NCI-H1417 (cell line): ENCODE measurements around the gene TNFAIP3.

Source experiments
- DNase-seq, 3 experiments: peaks; one replicate each; lab custom pipeline; 2025; lab: John Stamatoyannopoulos, UW

The TNFAIP3 gene

GRCh38 chr6:137923866-137924653, 57.0 kb downstream of the TNFAIP3 start:
- no peak for DNase-seq

GRCh38 chr6:137925141-137925698, 58.2 kb downstream of the TNFAIP3 start:
- DNase-seq = no peak

DNA sequence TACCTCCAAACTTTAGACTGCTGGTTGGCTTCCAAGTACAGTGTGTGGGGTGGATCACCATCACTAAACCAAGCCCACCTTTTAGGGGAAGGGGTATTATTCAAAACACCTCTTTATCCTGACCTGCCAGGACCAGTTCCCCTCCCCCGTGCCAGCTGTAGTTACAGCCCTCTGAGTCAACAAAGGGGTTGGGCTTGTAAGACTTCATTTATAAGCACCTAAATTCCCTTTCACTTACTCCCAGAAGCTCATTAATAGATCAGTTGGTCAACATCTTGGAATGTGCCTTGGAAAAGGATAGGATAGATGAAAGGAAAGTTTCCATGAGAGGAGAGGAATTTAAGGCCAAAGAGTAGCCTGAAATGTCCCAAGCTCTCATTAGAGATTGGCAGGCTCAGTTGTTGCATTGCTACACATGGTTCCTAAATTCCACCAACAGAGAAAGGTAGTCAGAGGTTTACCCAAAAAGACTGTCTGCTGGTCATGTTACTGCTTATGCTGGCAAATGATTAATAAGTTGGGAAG, 59.2 kb downstream of the TNFAIP3 start:
- peak in 2 of 3 experiments; percentile 7 to 37 for DNase-seq

GRCh38 chr6:137926985-137927384, 59.9 kb downstream of the TNFAIP3 start:
- no peak for DNase-seq

GRCh38 chr6:137927777-137928218, 60.7 kb downstream of the TNFAIP3 start:
- DNase-seq = no peak

DNA sequence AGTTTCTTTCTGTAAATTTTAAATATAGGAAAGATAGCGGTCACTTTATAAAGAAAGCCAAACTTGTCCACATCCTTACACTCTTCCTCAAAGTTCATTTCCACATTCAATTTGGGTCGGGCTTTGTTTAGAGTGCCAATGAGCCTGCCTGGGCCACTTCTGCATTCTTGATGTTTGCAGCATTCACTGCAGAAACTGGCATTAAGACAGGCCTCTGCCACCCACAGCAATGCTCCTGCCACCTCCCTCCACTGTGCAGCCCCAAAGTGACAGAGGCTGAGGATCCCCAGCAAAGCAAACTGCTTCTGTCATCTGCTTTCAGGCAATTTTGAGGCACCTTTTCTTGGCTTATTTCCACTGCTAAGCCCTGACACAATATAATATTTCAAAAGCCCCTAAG, 61.2 kb downstream of the TNFAIP3 start:
- no peak for DNase-seq

- DNase-seq = no peak
These were observed 64.9 kb downstream of the TNFAIP3 start for GRCh38 chr6:137931849-137932465.
